CD4-positive, alpha-beta T cell treated with Interleukin-10 for 1 hour (primary cell): ENCODE measurements around the gene CHRNE.
"Not testable (repeated sequence)": the region's sequence is repeated elsewhere in the genome, so short reads cannot be mapped to it uniquely, and the experiment has no call there.

Experiments used
- DNase-seq: peaks from one replicate; pipeline ENCODE4 v3.0.0-alpha.2; 2020

The CHRNE gene

DNA sequence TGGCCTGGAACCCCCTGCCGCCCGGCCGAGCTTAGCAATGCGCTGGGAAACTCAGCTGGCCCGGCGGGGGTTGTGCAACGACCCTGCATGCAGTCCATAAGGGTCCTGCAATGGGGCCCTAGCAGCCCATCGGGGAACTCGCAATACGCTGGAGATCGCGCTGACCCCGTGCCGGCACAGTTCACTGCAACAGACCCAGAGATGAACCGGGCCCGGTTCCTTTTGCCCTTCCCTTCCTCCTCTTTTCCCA, 36.6 kb upstream of the CHRNE start:
- DNase-seq = no peak

DNA sequence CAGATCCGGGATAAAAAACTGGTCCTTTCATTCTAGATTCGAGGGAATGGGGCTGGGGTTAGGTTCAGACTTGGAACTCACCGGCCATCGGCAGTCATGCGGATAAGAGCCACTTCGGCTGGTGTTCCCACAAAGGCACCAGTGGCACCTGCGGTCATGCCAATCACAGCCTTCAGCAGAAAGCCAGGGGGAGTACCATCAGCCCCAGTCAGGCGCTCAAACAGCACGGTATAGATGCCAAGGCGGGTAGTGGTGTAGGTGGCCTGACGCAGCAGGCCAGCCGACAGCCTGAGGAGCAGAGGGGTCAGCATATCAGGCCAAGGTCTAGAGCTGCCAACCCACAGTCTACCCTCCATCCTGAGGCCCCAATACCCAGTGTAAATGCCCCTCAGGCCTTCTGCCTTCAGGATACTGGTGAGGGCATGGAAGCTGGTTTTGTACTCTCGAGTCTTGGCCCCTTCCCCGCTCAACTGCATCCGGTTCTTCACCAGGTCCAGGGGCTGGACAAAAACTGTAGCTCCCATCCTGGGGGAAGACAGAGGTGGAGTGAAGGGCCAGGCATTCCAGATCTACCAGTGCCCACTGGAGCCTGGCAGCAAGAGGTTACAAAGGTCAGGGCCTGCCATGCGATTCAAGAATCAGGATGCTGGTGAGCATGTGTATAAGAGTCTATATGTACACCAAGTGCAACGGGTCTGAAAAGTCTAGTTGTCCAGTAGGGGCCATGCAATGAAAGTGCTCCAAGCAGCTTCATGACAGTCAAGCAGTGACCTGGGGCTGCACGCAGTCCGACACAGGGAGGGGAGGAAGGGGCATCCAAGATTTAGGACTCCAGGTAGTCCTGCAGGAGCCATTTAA, 36.0 kb upstream of the CHRNE start:
- DNase-seq = no peak

DNA sequence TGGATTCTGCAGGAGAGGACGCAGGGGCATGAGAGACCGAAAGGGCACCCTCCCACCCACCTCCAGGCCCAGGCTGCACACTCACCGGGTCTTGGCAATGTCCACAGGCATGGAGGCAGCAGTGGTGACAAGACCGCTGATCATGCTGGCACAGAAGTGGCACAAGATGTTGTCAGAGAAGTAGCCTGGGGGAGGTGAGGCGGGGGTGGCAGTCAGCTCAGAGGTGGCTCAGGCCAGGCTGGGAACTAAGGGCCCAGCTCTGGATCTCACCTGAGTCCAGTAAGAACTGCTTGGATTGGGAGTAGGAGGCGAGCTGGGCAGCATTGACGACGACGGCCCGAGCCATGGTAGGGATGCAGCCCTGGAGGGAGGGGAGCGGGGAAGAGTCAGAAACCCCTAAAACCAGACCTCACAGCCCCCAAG, 35.2 kb upstream of the CHRNE start:
- DNase-seq = no peak

DNA sequence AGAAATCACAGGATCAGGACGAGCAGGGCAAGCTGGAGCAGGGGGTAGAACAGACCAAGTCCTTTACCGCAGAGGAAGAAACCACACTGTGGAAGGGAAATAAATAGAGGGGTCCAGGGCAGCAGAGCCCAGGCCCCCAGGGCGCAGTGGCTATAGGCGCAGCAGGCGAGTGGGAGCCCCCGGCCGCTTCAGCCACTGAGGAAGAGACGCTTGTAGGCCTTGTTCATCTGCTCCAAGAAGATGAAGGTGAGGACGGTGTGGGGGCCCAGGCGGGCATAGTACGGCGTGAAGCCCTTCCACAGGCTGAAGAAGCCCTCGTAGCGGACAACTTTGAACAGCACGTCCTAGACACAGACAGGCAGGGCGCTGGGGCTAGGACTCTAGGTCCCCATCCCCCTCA, 34.7 kb upstream of the CHRNE start:
- no peak for DNase-seq

DNA sequence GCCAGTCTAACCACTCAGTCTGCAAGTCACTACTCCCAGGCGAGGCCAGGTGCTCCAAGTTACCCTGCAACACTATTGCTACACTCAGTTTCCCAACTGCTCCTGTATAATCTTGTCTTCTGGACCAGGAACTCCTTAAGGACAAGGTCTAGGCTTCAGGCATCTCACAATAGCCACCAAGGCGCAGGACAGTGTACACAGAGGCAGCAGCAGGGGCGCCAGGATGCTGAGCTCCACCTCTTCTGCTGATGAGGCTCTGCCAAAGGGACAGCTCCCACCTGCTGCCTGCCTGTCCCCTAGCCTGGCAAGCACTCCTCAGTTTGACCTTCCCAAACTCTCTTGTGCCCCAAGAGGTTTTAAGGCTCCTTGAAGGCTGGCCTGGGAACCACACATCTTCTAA, 33.5 kb upstream of the CHRNE start:
- no peak for DNase-seq

DNA sequence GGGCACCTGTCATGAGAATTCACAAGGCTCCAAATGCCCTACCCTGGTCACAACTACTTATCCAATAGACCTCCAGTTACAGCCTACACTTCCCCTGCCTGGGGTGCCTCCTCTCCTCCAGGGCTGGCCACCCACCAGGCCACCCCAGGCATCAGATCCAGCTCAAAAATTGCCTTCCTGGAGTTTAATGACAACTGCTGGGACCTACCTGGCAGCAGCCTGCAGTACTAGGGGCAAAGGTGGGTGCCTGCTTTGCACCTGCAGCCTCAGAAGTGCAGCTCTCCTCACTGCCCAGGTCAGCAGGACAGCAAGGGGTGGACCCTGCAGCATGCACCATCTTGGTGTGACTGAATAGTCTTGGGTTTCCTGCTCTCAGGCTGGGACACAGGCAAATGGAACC, 32.8 kb upstream of the CHRNE start:
- no peak for DNase-seq

DNA sequence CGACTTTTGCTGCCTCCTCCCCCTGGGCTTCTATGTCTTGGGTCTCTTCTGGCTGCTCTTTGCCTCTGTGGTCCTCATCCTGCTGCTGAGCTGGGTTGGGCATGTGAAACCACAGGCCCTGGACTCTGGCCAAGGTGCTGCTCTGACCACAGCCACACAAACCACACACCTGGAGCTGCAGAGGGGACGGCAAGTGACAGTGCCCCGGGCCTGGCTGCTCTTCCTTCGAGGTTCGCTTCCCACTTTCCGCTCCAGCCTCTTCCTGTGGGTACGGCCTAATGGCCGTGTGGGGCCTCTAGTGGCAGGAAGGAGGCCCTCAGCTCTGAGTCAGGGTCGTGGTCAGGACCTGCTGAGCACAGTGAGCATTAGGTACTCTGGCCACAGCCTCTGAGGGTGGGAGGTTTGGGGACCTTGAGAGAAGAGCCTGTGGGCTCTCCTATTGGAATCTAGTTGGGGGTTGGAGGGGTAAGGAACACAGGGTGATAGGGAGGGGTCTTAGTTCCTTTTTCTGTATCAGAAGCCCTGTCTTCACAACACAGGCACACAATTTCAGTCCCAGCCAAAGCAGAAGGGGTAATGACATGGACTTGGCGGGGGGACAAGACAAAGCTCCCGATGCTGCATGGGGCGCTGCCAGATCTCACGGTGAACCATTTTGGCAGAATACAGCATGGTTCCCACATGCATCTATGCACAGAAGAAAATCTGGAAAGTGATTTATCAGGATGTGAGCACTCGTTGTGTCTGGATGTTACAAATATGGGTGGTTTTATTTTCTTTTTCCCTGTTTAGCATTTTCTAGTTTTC, 31.5 kb upstream of the CHRNE start:
- DNase-seq = no peak

DNA sequence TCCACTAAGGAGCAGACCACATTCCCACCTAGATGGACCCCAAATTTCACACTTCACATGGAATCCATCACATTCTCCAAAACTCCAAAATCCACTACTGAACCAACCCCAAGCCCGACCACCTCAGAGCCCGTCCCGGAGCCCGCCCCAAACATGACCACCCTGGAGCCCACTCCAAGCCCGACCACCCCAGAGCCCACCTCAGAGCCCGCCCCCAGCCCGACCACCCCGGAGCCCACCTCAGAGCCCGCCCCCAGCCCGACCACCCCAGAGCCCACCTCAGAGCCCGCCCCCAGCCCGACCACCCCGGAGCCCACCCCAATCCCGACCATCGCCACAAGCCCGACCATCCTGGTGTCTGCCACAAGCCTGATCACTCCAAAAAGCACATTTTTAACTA, 30.7 kb upstream of the CHRNE start:
- no peak for DNase-seq

DNA sequence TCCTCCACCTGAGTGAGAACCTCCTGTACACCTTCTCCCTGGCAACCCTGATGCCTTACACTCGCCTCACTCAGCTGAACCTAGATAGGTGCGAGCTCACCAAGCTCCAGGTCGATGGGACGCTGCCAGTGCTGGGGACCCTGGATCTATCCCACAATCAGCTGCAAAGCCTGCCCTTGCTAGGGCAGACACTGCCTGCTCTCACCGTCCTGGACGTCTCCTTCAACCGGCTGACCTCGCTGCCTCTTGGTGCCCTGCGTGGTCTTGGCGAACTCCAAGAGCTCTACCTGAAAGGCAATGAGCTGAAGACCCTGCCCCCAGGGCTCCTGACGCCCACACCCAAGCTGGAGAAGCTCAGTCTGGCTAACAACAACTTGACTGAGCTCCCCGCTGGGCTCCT, 29.9 kb upstream of the CHRNE start:
- no peak for DNase-seq

DNA sequence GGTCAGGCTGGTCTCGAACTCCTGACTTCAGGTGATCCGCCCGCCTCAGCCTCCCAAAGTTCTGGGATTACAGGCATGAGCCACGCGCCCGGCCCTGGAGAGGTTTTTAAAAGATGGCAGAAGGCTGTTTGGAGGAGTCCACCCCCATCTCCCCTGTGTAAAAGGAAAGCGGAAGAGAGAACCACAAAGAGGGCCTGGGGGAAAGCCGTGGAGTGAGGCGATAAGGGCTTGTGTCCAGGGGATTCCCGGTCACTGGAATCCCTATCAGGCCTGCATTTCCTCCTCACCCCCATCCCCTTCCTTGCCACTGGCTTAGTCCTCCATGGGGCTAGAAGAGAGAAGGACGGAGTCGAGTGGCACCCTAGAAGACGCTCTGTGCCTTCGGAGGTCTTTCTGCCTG, 29.1 kb upstream of the CHRNE start, which contains the start of gene GP1BA:
GP1BA (plus strand) TSS at position 315 of the 400 bp plus-strand sequence. CDS start 328 bp downstream, outside the sequence.
- DNase-seq = no peak

DNA sequence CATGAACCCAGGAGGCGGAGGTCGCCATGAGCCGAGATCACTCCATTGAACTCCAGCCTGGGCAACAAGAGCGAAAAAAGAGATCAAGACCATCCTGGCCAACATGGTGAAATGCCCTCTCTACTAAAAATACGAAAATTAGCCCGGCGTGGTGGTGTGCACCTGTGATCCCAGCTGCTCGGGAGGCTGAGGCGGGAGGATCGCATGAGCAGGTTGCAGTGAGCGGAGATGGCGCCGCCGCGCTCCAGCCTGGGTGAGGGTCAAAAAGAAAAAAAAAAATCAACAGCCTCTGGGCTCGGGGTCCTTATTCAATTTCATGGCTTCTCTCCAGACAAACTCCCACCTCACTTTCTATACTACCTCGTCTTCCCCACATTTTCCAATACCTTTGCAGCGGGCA, 26.0 kb upstream of the CHRNE start:
- DNase-seq = no peak

DNA sequence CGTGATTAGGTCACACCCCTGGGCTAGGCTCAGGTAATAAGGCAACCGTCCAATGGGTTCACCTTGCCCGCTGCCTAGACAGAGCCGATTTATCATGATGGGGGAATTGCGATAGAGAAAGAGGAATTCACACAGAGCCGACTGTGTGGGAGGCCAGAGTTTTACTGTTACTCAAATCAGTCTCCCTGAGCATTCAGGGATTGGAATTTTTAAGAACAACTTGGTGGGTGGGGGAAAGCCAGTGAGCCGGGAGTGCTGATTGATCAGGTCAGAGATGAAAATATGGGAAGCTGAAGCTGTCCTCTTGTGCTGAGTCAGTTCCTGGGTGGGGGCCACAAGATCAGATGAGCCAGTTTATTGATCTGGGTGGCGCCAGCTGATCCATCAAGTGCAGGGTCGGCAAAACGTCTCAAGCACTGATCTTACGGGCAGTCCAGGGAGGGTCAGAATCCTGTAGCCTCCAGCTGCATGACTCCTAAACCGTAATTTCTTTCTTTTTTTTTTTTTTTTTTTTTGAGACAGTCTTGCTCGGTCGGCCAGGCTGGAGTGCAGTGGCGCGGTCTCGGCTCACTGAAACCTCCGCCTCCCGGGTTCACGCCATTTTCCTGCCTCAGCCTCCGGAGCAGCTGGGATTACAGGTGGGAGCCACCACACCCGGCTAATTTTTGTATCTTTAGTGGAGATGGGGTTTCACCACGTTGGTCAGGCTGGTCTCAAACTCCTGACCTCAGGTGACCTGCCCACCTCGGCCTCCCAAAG, 23.9 kb upstream of the CHRNE start:
- not testable (repeated sequence) for DNase-seq

DNA sequence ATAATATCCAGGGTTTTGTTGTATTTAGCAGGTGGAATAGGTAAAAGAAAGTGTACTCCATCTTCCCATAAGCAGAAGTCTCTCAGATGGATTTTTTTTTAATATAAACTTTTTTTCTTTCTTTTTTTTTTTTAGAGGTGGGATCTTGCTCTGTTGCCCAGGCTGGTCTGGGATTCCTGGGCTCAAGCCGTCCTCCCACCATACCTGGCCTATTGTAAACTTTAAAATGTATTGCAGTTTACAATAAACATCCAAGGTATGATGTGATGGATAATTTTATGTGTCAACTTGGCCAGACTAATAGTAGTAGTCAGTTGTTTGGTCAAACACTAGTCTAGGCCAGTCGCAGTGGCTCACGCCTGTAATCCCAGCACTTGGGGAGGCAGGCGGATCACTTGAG, 18.4 kb upstream of the CHRNE start:
- DNase-seq = no peak

DNA sequence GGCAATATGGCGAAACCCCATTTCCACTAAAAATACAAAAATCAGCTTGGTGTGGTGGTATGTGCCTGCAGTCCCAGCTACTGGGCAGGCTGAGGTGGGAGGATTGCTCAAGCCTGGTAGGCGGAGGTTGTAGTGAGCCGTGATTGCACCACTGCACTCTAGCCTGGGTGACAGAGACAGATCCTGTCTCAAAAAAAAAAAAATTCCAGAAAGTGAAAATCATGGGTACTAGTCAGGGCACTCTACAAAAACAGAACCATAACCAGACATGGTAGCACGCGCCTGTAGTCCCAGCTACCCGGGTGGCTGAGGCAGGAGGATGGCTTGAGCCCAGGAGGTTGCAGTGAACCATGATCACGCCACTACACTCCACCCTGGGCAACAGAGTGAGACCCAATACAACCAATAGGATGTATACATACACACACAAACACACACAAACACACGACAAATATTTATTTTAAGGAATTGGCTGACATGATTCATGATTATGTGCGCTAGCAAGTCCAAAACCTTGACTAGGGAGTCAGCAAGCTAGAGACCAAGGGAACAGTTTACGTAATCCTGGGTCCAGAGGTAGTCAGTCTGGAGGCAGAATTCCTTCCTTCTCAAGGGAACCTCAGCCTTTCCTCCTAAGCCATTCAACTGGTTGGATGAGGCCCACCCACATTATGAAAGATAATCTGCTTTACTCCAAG, 17.6 kb upstream of the CHRNE start:
- DNase-seq = no peak

DNA sequence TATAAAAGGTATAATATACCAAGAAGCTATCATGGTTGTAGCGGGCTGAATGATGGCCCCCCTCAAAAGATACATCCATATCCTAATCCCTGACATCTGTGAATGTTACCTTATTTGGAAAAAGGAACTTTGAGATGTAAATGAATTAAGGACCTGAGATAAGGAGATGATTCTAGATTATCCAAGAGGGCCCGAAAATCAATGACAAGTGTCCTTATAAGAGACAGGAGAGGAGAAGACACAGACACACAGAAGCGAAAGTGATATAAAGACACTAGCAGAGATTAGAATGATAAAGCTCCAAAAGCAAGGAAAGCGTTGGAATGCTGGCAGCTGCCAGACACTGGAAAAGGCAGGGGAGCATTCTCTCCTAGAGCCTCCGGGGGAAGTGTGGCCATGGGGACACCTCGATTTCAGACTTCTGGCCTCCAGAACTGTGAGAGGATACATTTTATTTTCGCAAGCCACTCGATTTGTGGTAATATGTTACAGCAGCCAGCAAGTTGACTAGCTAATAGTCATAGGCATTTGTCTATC, 16.7 kb upstream of the CHRNE start:
- DNase-seq = no peak

DNA sequence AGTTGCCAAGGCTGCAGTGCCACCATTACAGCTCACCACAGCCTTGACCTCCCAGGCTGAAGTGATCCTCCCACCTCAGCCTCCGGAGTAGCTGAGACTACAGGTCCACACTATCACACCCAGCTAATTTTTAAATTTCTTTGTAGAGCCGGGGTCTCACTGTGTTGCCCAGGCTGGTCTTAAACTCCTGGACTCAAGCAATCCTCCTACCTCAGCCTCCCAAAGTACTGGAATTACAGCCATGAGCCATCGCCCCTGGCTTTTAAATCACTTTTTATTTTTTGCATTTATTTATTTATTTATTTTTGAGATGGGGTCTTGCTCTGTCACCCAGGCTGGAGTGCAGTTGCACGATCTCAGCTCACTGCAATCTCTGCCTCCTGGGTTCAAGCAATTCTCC, 11.7 kb upstream of the CHRNE start:
- not testable (repeated sequence) for DNase-seq

DNA sequence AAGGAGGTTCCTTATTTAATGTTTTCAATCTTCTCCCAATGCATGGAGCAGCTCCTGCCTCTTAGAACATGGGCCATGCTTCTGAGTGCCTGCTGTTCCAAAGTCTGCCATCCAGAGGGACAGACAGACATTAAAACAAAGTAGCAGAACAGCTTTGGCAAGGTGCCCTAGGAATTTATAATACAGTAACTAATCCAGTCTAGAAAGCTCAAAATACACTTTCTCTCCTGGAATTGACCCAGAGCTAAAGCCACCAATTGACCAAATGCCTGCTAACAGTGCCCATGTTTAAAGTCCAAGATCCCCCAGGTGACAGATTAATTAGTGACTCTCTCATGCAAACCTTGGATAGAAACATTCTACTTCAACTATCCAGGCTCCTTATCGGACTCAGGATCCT, 11.1 kb upstream of the CHRNE start:
- DNase-seq = no peak

DNA sequence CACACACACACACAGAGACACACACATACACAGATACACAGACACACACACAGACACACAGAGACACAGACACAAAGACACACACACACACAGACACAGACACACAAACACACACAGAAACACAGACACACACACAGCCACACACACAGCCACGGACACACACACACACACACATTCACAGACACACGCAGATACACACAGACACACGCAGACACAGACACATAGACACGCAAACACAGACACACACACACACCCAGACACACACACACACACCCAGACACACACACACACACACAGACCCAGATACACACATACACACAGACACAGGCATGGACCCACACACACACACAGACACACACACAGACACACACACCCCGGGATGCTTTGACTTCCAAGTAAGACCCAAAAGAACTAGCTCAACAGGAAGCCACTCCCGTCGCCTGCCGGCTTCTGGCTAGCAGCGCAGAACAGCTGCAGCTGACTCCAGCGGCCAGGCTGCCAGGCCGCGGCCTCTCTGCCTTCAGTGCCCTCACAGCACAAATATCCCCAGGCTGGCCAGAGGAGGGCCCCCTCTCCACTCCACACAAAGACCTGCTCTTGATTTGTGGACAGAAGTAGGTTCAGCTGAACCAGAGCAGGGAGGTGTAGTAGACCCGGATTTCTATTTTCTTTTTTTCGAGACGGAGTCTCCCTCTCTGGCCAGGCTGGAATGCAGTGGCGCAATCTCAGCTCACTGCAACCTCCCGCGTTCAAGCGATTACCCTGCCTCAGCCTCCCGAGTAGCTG, 6.0 kb upstream of the CHRNE start:
- DNase-seq = peak; percentile 84

DNA sequence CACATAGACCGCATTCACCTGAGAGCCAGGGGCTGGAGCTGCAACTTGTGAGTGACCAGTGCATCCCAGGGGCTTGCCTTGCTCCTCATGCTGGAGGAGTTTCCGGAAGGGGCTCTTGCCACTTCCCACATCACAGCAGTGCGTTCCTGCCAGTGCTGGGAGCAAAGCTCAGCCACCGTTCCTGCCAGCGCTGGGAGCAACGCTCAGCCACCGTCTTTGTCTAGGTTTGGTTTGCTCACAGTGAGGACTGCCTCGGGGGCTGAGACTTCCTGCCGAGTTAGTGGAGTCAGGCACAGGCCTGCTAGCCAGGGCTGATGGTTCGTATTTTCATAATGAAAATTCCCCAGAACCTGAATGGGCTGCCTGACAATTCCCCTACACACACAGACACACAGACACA, 5.4 kb upstream of the CHRNE start:
- DNase-seq = no peak

DNA sequence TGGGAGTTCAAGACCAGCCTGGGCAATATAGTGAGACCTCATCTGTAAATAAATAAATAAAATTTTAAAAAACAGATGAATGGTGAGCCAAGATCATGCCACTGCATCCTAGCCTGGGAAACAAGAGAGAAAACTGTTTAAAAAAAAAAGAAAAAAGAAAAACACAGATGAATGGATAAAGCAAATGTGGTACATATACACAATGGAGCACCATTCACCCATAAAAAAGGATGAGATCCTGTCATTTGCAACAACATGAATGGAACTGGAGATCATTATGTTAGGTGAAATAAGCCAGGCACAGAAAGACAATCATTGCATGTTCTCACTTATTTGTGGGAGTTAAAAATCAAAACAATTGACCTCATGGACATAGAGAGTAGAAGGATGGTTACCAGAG, 3.7 kb upstream of the CHRNE start:
- not testable (repeated sequence) for DNase-seq

DNA sequence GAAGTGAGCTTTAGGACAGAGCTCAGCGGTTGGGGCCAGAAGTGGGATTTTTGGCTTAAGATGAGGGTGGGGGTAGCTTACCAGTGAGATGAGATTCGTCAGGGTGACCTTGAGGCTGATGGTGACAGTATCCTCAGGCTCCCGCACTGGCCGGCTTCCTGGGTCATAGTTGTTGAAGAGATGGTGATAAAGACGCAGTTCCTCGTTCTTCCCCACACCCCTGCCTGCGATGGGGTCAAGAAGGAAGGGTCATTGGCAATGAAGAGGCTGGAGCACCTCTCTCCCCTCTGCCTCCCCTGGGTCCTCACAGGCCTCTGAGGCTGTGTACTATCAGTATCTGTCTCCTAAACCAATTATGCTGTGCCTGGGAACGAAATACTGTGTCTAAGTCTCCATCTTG, 358 bp downstream of the CHRNE start:
- no peak for DNase-seq
